NT2/D1 (cell line): ENCODE results near the gene ZNF248.

Experiments used
- YY1 ChIP-seq: IDR thresholded peaks from 2 replicates; pipeline ENCODE4 v1.6.1; 2011; ENCODE audit not compliant: insufficient read length, insufficient read depth
- ZNF274 ChIP-seq: IDR thresholded peaks from 2 replicates; pipeline ENCODE4 v1.6.1; 2011; ENCODE audit warnings: mild to moderate bottlenecking, low read depth, low read length

- TF ChIP-seq ZNF274 (peak; percentile 47; the same call in 1 of the 2 replicates), YY1 (no peak)
Measured at GRCh38 chr10:37794305-37794976, 63.0 kb downstream of the ZNF248 start.
